Measurements from ENCODE around the gene OR56A1.

OR56A1 gene

GRCh38 chr11:5992604-5993251, 37.8 kb downstream of the OR56A1 start:
- peak; percentile 54 for FAIRE-seq

GRCh38 chr11:5992150-5992549, 38.4 kb downstream of the OR56A1 start:
- no peak for FAIRE-seq
- no peak for DNase-seq (ENCODE audit: extremely low spot score, insufficient read length, low read depth)

More at GRCh38 chr11:5992604-5993251, 37.8 kb downstream of the OR56A1 start:
- peak; percentile 8 for DNase-seq (ENCODE audit: extremely low spot score, insufficient read length, low read depth)

GRCh38 chr11:5989203-5989602, 41.4 kb downstream of the OR56A1 start:
- FAIRE-seq (no peak), DNase-seq (ENCODE audit: extremely low spot score, insufficient read length, low read depth) (no peak)

GRCh38 chr11:5986885-5987284, 43.7 kb downstream of the OR56A1 start, which contains the start of gene OR52L1:
TSS of gene OR52L1 (minus strand) at chr11:5986985. CDS start at chr11:5986930, 55 bp downstream.
- FAIRE-seq (no peak), DNase-seq (ENCODE audit: extremely low spot score, insufficient read length, low read depth) (no peak)

- DNase-seq (ENCODE audit: extremely low spot score, insufficient read length, low read depth) (no peak), FAIRE-seq (no peak)
Observed at GRCh38 chr11:5983443-5983842, 47.1 kb downstream of the OR56A1 start.

- DNase-seq (ENCODE audit: extremely low spot score, insufficient read length, low read depth) (no peak), FAIRE-seq (no peak)
Observed at GRCh38 chr11:5973530-5973929, 57.0 kb downstream of the OR56A1 start.

Measured in GM18507 (cell line).